Coronary artery (tissue), 2 donors: ENCODE results near the gene NUTF2.

Experiments
- DNase-seq: peaks from one replicate; pipeline ENCODE4 v3.0.0-alpha.2; 2017; ENCODE audit warnings: low spot score
- H3K27ac ChIP-seq, 2 donors: fragments of 200-600 bp; sonication (generic); one replicate each; pipeline ENCODE4 v1.5.1; 2016 to 2019
- H3K4me3 ChIP-seq: fragments of 200-600 bp; sonication (generic); 2 replicates; pipeline ENCODE4 v1.5.1; 2016; ENCODE audit warnings: mild to moderate bottlenecking, moderate library complexity
- TF ChIP-seq, protein P1 (sequence below): fragments of 200-600 bp; sonication (generic); IDR thresholded peaks from one replicate; pipeline ENCODE4 v1.5.1; 2019; ENCODE audit warnings: antibody characterized with exemption

Gene NUTF2

GRCh38 chr16:67880584-67880983 is 33.9 kb downstream of the NUTF2 start:
- no peak for DNase-seq
- TF ChIP-seq, protein P1, sequence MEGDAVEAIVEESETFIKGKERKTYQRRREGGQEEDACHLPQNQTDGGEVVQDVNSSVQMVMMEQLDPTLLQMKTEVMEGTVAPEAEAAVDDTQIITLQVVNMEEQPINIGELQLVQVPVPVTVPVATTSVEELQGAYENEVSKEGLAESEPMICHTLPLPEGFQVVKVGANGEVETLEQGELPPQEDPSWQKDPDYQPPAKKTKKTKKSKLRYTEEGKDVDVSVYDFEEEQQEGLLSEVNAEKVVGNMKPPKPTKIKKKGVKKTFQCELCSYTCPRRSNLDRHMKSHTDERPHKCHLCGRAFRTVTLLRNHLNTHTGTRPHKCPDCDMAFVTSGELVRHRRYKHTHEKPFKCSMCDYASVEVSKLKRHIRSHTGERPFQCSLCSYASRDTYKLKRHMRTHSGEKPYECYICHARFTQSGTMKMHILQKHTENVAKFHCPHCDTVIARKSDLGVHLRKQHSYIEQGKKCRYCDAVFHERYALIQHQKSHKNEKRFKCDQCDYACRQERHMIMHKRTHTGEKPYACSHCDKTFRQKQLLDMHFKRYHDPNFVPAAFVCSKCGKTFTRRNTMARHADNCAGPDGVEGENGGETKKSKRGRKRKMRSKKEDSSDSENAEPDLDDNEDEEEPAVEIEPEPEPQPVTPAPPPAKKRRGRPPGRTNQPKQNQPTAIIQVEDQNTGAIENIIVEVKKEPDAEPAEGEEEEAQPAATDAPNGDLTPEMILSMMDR, result no peak
- H3K27ac ChIP-seq, result no peak overlapping the region
- no peak overlapping the region for H3K4me3 ChIP-seq

DNA sequence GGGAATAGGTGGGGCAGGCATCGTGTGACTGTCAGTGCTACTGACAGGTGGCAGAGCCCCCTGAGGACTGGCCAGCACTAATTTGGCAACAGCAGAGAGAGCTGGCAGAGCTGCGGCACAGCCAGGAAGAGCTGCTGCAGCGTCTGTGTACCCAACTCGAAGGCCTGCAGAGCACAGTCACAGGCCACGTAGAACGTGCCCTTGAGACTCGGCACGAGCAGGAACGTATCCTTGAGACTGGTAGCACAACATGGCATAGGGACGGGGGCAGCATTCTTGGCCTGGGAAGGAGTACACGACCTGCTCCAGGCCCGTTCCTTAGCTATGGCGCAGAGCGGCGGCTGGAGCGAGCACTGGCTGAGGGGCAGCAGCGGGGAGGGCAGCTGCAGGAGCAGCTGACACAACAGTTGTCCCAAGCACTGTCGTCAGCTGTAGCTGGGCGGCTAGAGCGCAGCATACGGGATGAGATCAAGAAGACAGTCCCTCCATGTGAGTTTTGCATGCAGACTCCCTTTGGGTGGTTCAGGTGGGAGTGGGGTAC is 35.0 kb downstream of the NUTF2 start:
- no peak overlapping the region for H3K4me3 ChIP-seq
- no peak for DNase-seq
- TF ChIP-seq, protein P1, result no peak
- no peak overlapping the region for H3K27ac ChIP-seq

DNA sequence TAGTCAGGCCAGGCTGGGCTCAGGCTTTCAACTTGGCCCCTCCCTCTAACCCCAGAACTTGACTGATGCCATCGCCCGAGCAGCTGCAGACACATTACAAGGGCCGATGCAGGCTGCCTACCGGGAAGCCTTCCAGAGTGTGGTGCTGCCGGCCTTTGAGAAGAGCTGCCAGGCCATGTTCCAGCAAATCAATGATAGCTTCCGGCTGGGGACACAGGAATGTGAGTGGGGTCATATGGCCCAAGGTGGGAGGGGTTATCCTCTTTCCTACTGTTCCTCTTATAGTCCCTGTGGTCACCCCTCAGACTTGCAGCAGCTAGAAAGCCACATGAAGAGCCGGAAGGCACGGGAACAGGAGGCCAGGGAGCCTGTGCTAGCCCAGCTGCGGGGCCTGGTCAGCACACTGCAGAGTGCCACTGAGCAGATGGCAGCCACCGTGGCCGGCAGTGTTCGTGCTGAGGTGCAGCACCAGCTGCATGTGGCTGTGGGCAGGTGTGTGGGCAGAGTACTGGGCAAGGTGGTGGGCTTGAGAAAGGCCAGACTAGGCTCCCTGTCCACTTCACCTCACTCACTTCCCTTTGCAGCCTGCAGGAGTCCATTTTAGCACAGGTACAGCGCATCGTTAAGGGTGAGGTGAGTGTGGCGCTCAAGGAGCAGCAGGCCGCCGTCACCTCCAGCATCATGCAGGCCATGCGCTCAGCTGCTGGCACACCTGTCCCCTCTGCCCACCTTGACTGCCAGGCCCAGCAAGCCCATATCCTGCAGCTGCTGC is 35.8 kb downstream of the NUTF2 start:
- no peak for DNase-seq

GRCh38 chr16:67883146-67883871 is 36.6 kb downstream of the NUTF2 start:
- H3K27ac ChIP-seq, result peak overlapping the region in 1 of 2 donors; percentile 68
- DNase-seq, result no peak
- TF ChIP-seq, protein P1, result no peak
- H3K4me3 ChIP-seq, result no peak overlapping the region

More for the DNA sequence above, 35.8 kb downstream of the NUTF2 start:
- H3K4me3 ChIP-seq, result no peak overlapping the region
- TF ChIP-seq, protein P1, result no peak
- H3K27ac ChIP-seq, result no peak overlapping the region

GRCh38 chr16:67883872-67884261 is 37.1 kb downstream of the NUTF2 start:
- no peak overlapping the region for H3K4me3 ChIP-seq
- H3K27ac ChIP-seq, result peak overlapping the region; percentile 26 to 68
- TF ChIP-seq, protein P1, result peak; percentile 92
- DNase-seq, result no peak

GRCh38 chr16:67884684-67885083 is 38.0 kb downstream of the NUTF2 start, which contains the start of gene NRN1L:
NRN1L (plus strand) TSS chr16:67884885; CDS start chr16:67884904, 19 bp downstream.
- peak within 1 kb of the TSS; percentile 57 for H3K4me3 ChIP-seq
- peak; percentile 90 for DNase-seq
- TF ChIP-seq, protein P1, result no peak
- H3K27ac ChIP-seq, result peak within 1 kb of the TSS; percentile 26 to 68
